ENCODE data around the gene SLC25A33.

The SLC25A33 gene

GRCh38 chr1:9597361-9598315 is 58.4 kb downstream of the SLC25A33 start:
- TF ChIP-seq, protein P1, sequence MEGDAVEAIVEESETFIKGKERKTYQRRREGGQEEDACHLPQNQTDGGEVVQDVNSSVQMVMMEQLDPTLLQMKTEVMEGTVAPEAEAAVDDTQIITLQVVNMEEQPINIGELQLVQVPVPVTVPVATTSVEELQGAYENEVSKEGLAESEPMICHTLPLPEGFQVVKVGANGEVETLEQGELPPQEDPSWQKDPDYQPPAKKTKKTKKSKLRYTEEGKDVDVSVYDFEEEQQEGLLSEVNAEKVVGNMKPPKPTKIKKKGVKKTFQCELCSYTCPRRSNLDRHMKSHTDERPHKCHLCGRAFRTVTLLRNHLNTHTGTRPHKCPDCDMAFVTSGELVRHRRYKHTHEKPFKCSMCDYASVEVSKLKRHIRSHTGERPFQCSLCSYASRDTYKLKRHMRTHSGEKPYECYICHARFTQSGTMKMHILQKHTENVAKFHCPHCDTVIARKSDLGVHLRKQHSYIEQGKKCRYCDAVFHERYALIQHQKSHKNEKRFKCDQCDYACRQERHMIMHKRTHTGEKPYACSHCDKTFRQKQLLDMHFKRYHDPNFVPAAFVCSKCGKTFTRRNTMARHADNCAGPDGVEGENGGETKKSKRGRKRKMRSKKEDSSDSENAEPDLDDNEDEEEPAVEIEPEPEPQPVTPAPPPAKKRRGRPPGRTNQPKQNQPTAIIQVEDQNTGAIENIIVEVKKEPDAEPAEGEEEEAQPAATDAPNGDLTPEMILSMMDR (conservative IDR thresholded peaks at IDR 0.05; ENCODE audit: low read depth, low read length) = no peak
- no peak for DNase-seq (ENCODE audit: low read depth)

DNA sequence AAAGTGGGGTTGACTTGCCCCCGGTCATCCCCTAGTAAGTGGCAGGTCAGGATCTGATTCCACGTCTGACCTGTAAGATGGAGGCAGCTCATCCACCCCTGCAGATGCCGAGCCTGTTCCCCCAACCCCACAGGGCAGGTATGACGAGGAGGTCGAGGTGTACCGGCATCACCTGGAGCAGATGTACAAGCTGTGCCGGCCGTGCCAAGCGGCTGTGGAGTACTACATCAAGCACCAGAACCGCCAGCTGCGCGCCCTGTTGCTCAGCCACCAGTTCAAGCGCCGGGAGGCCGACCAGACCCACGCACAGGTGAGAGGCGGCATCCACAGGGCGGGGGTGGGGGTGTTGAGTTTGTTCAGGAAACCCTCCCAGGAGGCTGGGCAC is 59.0 kb downstream of the SLC25A33 start:
- TF ChIP-seq, protein P1 (conservative IDR thresholded peaks at IDR 0.05; ENCODE audit: low read depth, low read length) = no peak
- no peak overlapping the region for H3K4me3 ChIP-seq (ENCODE audit: low read length)
- DNase-seq (ENCODE audit: low read depth) = no peak

More at GRCh38 chr1:9597361-9598315, 58.4 kb downstream of the SLC25A33 start:
- no peak overlapping the region for H3K4me3 ChIP-seq (ENCODE audit: low read length)

DNA sequence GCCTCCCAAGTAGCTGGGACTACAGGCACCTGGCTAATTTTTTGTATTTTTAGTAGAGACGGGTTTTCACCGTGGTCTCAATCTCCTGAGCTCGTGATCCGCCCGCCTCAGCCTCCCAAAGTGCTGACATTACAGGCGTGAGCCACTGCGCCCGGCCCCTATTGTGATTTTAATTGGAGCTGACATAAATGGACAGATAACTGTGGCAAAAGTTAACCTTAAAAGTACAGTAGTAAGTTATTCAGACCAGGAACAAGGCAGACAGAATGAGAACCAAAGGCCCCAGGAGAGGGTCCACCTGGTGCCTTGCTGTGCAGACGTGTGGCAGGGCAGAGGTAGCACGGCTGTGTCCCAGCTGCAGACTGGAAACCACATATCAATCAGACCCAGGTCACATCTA is 60.5 kb downstream of the SLC25A33 start:
- DNase-seq (ENCODE audit: low read depth) = no peak
- H3K4me3 ChIP-seq (ENCODE audit: low read length) = no peak overlapping the region
- TF ChIP-seq, protein P1 (conservative IDR thresholded peaks at IDR 0.05; ENCODE audit: low read depth, low read length) = no peak

GRCh38 chr1:9600861-9601834 is 61.9 kb downstream of the SLC25A33 start:
- H3K4me3 ChIP-seq (ENCODE audit: low read length) = no peak overlapping the region
- no peak for DNase-seq (ENCODE audit: low read depth)
- TF ChIP-seq, protein P1 (conservative IDR thresholded peaks at IDR 0.05; ENCODE audit: low read depth, low read length) = no peak

DNA sequence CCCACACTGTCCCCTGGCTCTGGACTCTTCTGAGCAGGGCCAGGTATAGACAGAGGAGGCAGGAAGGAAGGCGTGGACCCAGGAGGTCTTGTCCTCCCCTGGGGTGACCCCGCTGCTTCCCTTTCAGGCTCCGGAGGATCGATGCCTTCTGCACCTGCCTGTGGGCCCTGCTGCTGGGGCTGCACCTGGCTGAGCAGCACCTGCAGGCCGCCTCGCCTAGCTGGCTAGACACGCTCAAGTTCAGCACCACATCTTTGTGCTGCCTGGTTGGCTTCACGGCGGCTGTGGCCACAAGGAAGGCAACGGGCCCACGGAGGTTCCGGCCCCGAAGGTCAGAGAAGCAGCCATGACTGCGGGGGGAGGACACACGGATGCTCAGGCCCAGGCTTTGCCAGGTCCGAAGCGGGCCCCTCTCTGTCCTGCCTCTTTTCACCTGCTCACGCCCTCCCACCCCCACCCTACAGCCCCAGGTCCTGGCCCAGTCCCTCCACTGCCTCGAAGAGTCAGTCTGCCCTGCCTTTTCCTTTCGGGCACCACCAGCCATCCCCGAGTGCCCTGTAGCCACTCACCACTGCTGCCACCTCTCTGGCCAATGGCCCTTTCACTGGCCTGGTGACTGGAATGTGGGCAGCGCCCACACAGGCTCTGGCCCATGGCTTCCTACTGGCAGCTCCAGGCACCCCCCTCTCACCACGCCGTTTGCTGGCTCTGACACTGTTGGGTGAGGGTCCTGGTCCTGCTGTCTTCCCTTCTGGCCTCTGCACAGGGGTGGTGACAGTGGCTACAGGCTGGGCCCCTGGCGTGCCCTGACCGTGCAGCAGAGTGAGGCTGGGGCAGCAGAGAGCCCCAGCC is 62.9 kb downstream of the SLC25A33 start:
- TF ChIP-seq, protein P1 (conservative IDR thresholded peaks at IDR 0.05; ENCODE audit: low read depth, low read length) = no peak
- no peak for DNase-seq (ENCODE audit: low read depth)
- no peak overlapping the region for H3K4me3 ChIP-seq (ENCODE audit: low read length)

- TF ChIP-seq, protein P1 (conservative IDR thresholded peaks at IDR 0.05; ENCODE audit: low read depth, low read length) = no peak
Observed at GRCh38 chr1:9602794-9603167, 63.5 kb downstream of the SLC25A33 start.

More at GRCh38 chr1:9602794-9603167, 63.5 kb downstream of the SLC25A33 start:
- no peak overlapping the region for H3K4me3 ChIP-seq (ENCODE audit: low read length)
- no peak for DNase-seq (ENCODE audit: low read depth)

Data from retinal pigment epithelial cell (primary cell).